Measurements from ENCODE around the gene AGAP1. TPM values are rescaled to one million over a fixed set of nuclear protein-coding genes. Genes with fewer than 3 reads are reported as not detected.

Gene AGAP1
- total RNA-seq, 1 donor from 2014 or later = 21.1 TPM

GRCh38 chr2:236161082-236161462 is 667.2 kb downstream of the AGAP1 start:
- Histone ChIP-seq H3K9me3 (no peaks in the 10 kb centered on the region), H3K36me3 (no peaks in the 10 kb centered on the region), H3K27me3 (peaks cover 18% of the 10 kb centered on the region), H3K4me3 (no peak overlapping the region), H3K4me1 (peaks cover 26% of the 10 kb centered on the region), H3K27ac (no peak overlapping the region)
- no peak for DNase-seq (ENCODE audit: extremely low spot score in 2 of 2)
- no peak for TF ChIP-seq POLR2AphosphoS5 (IDR thresholded peaks at IDR 0.05; ENCODE audit: insufficient read depth in 1 of 2, low read depth in 1 of 2)
- TF ChIP-seq CTCF (IDR thresholded peaks at IDR 0.05) = no peak
- no peak for TF ChIP-seq POLR2A (IDR thresholded peaks at IDR 0.05)
- intact Hi-C loops (cut with DNase I) = no loop called here

- no peaks in the 10 kb centered on the region for H3K9me3 ChIP-seq
- peaks cover 31% of the 10 kb centered on the region for H3K4me1 ChIP-seq
- H3K27me3 ChIP-seq = peaks cover 18% of the 10 kb centered on the region
- H3K4me3 ChIP-seq = no peak overlapping the region
- H3K27ac ChIP-seq = no peak overlapping the region
- TF ChIP-seq POLR2AphosphoS5 (IDR thresholded peaks at IDR 0.05; ENCODE audit: insufficient read depth in 1 of 2, low read depth in 1 of 2) (no peak), POLR2A (IDR thresholded peaks at IDR 0.05) (no peak), CTCF (IDR thresholded peaks at IDR 0.05) (no peak)
- intact Hi-C loops (cut with DNase I) = no loop called here
- no peak for DNase-seq (ENCODE audit: extremely low spot score in 2 of 2)
- H3K36me3 ChIP-seq = no peaks in the 10 kb centered on the region
Observed at GRCh38 chr2:236161531-236161930, 667.7 kb downstream of the AGAP1 start.

GRCh38 chr2:236162031-236162845 is 668.4 kb downstream of the AGAP1 start:
- DNase-seq (ENCODE audit: extremely low spot score in 2 of 2) = no peak
- intact Hi-C loops (cut with DNase I) = no loop called here
- H3K27me3 ChIP-seq = peaks cover 21% of the 10 kb centered on the region
- H3K36me3 ChIP-seq = no peaks in the 10 kb centered on the region
- TF ChIP-seq POLR2A (IDR thresholded peaks at IDR 0.05) (no peak), POLR2AphosphoS5 (IDR thresholded peaks at IDR 0.05; ENCODE audit: insufficient read depth in 1 of 2, low read depth in 1 of 2) (no peak), CTCF (IDR thresholded peaks at IDR 0.05) (no peak)
- H3K4me3 ChIP-seq = no peak overlapping the region
- peaks cover 38% of the 10 kb centered on the region for H3K4me1 ChIP-seq
- H3K27ac ChIP-seq = no peak overlapping the region
- no peaks in the 10 kb centered on the region for H3K9me3 ChIP-seq

- H3K27ac ChIP-seq = no peak overlapping the region
- no peak overlapping the region for H3K4me3 ChIP-seq
- no peak for DNase-seq (ENCODE audit: extremely low spot score in 2 of 2)
- peaks cover 41% of the 10 kb centered on the region for H3K4me1 ChIP-seq
- no peaks in the 10 kb centered on the region for H3K9me3 ChIP-seq
- intact Hi-C loops (cut with DNase I) = no loop called here
- no peak for TF ChIP-seq POLR2AphosphoS5 (IDR thresholded peaks at IDR 0.05; ENCODE audit: insufficient read depth in 1 of 2, low read depth in 1 of 2)
- no peak for TF ChIP-seq CTCF (IDR thresholded peaks at IDR 0.05)
- no peak for TF ChIP-seq POLR2A (IDR thresholded peaks at IDR 0.05)
- H3K36me3 ChIP-seq = no peaks in the 10 kb centered on the region
- peaks cover 25% of the 10 kb centered on the region for H3K27me3 ChIP-seq
Observed at GRCh38 chr2:236162882-236163470, 669.1 kb downstream of the AGAP1 start.

All from vagina (tissue), 2 donors.